SK-N-SH (cell line): ENCODE measurements around the gene SRCIN1. TPM values are rescaled to one million over a fixed set of nuclear protein-coding genes. Genes with fewer than 3 reads are reported as not detected.
"Not testable (repeated sequence)": the region's sequence is repeated elsewhere in the genome, so short reads cannot be mapped to it uniquely, and the experiment has no call there.

Experiments used
- CTCF ChIA-PET: fragments of 300-600, 350-600 bp; formaldehyde crosslinking; extraction: SDS; loops from one replicate; lab custom pipeline; 2021; lab: Yijun Ruan, JAX
- POLR2A ChIA-PET: fragments of 350-600 bp; sonication (Branson Sonifier 250); formaldehyde crosslinking; extraction: SDS; loops from one replicate; lab custom pipeline; 2020; ENCODE audit warnings: antibody characterized with exemption, inconsistent platforms; lab: Yijun Ruan, JAX
- DNase-seq: peaks from one replicate; pipeline ENCODE4 v3.0.0; 2012
- H2AFZ ChIP-seq: fragments of 200-600 bp; sonication (generic); 2 replicates; pipeline ENCODE4 v1.8.1; 2016; ENCODE audit warnings: antibody characterized with exemption, mild to moderate bottlenecking, low read depth
- H3F3A ChIP-seq: fragments of 200-600 bp; sonication (generic); replicated peaks from 2 replicates; pipeline ENCODE3; 2016; ENCODE audit warnings: antibody characterized with exemption, mild to moderate bottlenecking; ENCODE audit not compliant: insufficient read depth
- H3K27ac ChIP-seq, 2 experiments: fragments of 200-500 bp in 1 of 2; fragments of 200-600 bp in 1 of 2; sonication (Bioruptor generic) in 1 of 2; sonication (generic), shearing (Covaris generic) in 1 of 2; 2 replicates each; pipeline versions ENCODE4 v1.5.1 to v1.6.1; 2014 to 2016; ENCODE audit warnings: low read depth in 2 of 2, inconsistent platforms in 1 of 2, low read length in 1 of 2, mild to moderate bottlenecking in 1 of 2, mixed read lengths in 1 of 2
- H3K27me3 ChIP-seq: fragments of 200-600 bp; sonication (generic), shearing (Covaris generic); 2 replicates; pipeline ENCODE4 v1.6.1; 2016; ENCODE audit warnings: mixed run types; ENCODE audit not compliant: insufficient read depth
- H3K36me3 ChIP-seq, 2 experiments: fragments of 200-500 bp in 1 of 2; fragments of 200-600 bp in 1 of 2; sonication (Bioruptor generic) in 1 of 2; sonication (generic) in 1 of 2; replicated peaks in 1 of 2; 2 replicates each; pipeline versions ENCODE3 to v1.5.1; 2014 to 2016; ENCODE audit warnings: low read length in 1 of 2, mild to moderate bottlenecking in 1 of 2; ENCODE audit not compliant: insufficient read depth in 2 of 2, control insufficient read depth in 1 of 2
- H3K4me1 ChIP-seq, 2 experiments: fragments of 200-500 bp in 1 of 2; fragments of 200-600 bp in 1 of 2; sonication (Bioruptor generic) in 1 of 2; sonication (generic), shearing (Covaris generic) in 1 of 2; 2 replicates each; pipeline versions ENCODE4 v1.5.1 to v1.6.1; 2014 to 2016; ENCODE audit warnings: low read depth in 1 of 2, low read length in 1 of 2, mixed run types in 1 of 2; ENCODE audit not compliant: insufficient read depth in 2 of 2, control insufficient read depth in 1 of 2
- H3K4me2 ChIP-seq: fragments of 200-600 bp; sonication (generic), shearing (Covaris generic); 2 replicates; pipeline ENCODE4 v1.6.1; 2017; ENCODE audit warnings: mixed run types
- H3K4me3 ChIP-seq, 2 experiments: fragments of 200-500 bp in 1 of 2; fragments of 200-600 bp in 1 of 2; sonication (Bioruptor generic) in 1 of 2; sonication (generic), shearing (Covaris generic) in 1 of 2; 2 replicates each; pipeline versions ENCODE4 v1.5.1 to v1.8.1; 2014 to 2016; ENCODE audit warnings: low read depth in 2 of 2, inconsistent platforms in 1 of 2, low read length in 1 of 2, mild to moderate bottlenecking in 1 of 2, mixed read lengths in 1 of 2, moderate library complexity in 1 of 2
- H3K79me2 ChIP-seq: fragments of 200-600 bp; sonication (generic); 2 replicates; pipeline ENCODE4 v1.8.1; 2017; ENCODE audit warnings: mild to moderate bottlenecking; ENCODE audit not compliant: insufficient read depth
- H3K9ac ChIP-seq: fragments of 200-600 bp; sonication (generic); 2 replicates; pipeline ENCODE4 v1.6.1; 2017; ENCODE audit warnings: mixed run types
- H3K9me2 ChIP-seq: fragments of 200-600 bp; sonication (generic); 2 replicates; pipeline ENCODE4 v1.6.1; 2017; ENCODE audit warnings: mixed run types
- H3K9me3 ChIP-seq: fragments of 200-600 bp; sonication (generic); 2 replicates; pipeline ENCODE4 v1.6.1; 2017; ENCODE audit warnings: mixed run types, mild to moderate bottlenecking, moderate library complexity
- H4K20me1 ChIP-seq: fragments of 200-600 bp; sonication (generic); 2 replicates; pipeline ENCODE4 v1.6.1; 2017; ENCODE audit warnings: mild to moderate bottlenecking, mixed run types; ENCODE audit not compliant: insufficient read depth
- CTCF ChIP-seq: fragments of 200-600 bp; sonication (generic); IDR thresholded peaks from 2 replicates; pipeline ENCODE4 v1.6.1; 2017; ENCODE audit warnings: antibody characterized with exemption, mild to moderate bottlenecking, moderate library complexity
- EP300 ChIP-seq, 2 experiments: IDR thresholded peaks; 2 replicates each; pipeline versions ENCODE4 v1.4.0 to v1.6.1; 2012; ENCODE audit warnings: borderline replicate concordance in 1 of 2, low read depth in 1 of 2, low read length in 1 of 2
- FOSL2 ChIP-seq: IDR thresholded peaks from 2 replicates; pipeline ENCODE4 v1.4.0; 2012; ENCODE audit warnings: low read depth, mild to moderate bottlenecking, moderate library complexity, borderline replicate concordance
- FOXJ3 ChIP-seq: sonication (generic); formaldehyde crosslinking; IDR thresholded peaks from 2 replicates; pipeline ENCODE4 v1.5.1; 2020; ENCODE audit warnings: mild to moderate bottlenecking, missing genetic modification reagents
- NRF1 ChIP-seq: IDR thresholded peaks from 2 replicates; pipeline ENCODE4 v1.6.1; 2012; ENCODE audit warnings: low read depth, mild to moderate bottlenecking, low read length
- RCOR1 ChIP-seq: fragments of 150-350 bp; IDR thresholded peaks from 2 replicates; pipeline ENCODE4 v1.6.1; 2017; ENCODE audit warnings: antibody characterized with exemption, low read length
- SMC3 ChIP-seq: IDR thresholded peaks from 2 replicates; pipeline ENCODE4 v1.6.1; 2012; ENCODE audit warnings: low read depth, low read length, improper control_type of control experiment
- TEAD4 ChIP-seq: IDR thresholded peaks from 2 replicates; pipeline ENCODE4 v1.4.0; 2012; ENCODE audit warnings: mild to moderate bottlenecking, borderline replicate concordance; ENCODE audit not compliant: insufficient read depth
- ZBTB33 ChIP-seq: IDR thresholded peaks from 2 replicates; pipeline ENCODE4 v1.4.0; 2012; ENCODE audit warnings: low read depth, borderline replicate concordance
- WGBS: methylation state at CpG from one replicate; pipeline ENCODE4 v1.1.6; 2017; ENCODE audit warnings: low lambda C conversion rate; 5-methylcytosine and 5-hydroxymethylcytosine counted together
- polyA plus RNA-seq, 3 experiments: library from polyadenylated mRNA; depleted of rRNA; stranded (reverse); fragments of >200 nt; gene quantifications; 2 replicates each; pipeline ENCODE4 v1.2.3, GENCODE V29; 2012

Gene SRCIN1
- polyA plus RNA-seq, 1 of the 3 experiments (the other 2 are of a cell fraction) = 1.0 TPM

- Histone ChIP-seq H3K27ac (no peak overlapping the region), H3K9me2 (no peaks in the 10 kb centered on the region), H3K9me3 (no peaks in the 10 kb centered on the region), H3K4me3 (no peak overlapping the region), H3K36me3 (no peaks in the 10 kb centered on the region), H4K20me1 (no peaks in the 10 kb centered on the region), H3K27me3 (peaks cover 8% of the 10 kb centered on the region; the same call in 1 of the 2 replicates), H3K79me2 (no peaks in the 10 kb centered on the region), H3K4me2 (no peak overlapping the region), H3K9ac (no peak overlapping the region)
- no peak for DNase-seq
- ChIA-PET CTCF (interaction anchor here (0.6 to 2.5 kb wide), 5 partner anchors 11 to 821 kb away, joined by 3 to 8 read pairs (median 5); partner anchors contain the start of gene SRCIN1), POLR2A (no interaction called here)
- no peak for TF ChIP-seq TEAD4
- no peak for TF ChIP-seq SMC3
- no peak for TF ChIP-seq RCOR1
- no peak for TF ChIP-seq ZBTB33
- no peak for TF ChIP-seq EP300 (IDR thresholded peaks at IDR 0.05; ENCODE audit: borderline replicate concordance in 1 of 2, low read depth in 1 of 2, low read length in 1 of 2)
- TF ChIP-seq FOSL2 = no peak
- TF ChIP-seq NRF1 = no peak
- TF ChIP-seq, all 33 proteins: peak for 0
- Histone ChIP-seq H2AFZ (no peak overlapping the region), H3K4me1 (no peaks in the 10 kb centered on the region), H3F3A (no peaks in the 10 kb centered on the region)
Measured at GRCh38 chr17:38625482-38625881, 19.7 kb upstream of the SRCIN1 start.

GRCh38 chr17:38624782-38625355 lies 19.1 kb upstream of the SRCIN1 start:
- 71% methylated on average over 14 of the region's 14 CpGs for WGBS
- H3K9me3 ChIP-seq, H3K27ac ChIP-seq, H3K9me2 ChIP-seq, H2AFZ ChIP-seq, H4K20me1 ChIP-seq, H3K4me3 ChIP-seq, H3K4me1 ChIP-seq, H3F3A ChIP-seq, H3K79me2 ChIP-seq, H3K36me3 ChIP-seq, H3K9ac ChIP-seq, H3K4me2 ChIP-seq, DNase-seq, POLR2A ChIA-PET: not testable (repeated sequence)
- H3K27me3 ChIP-seq = peaks cover 11% of the 10 kb centered on the region; the same call in 1 of the 2 replicates
- CTCF ChIA-PET = interaction anchor here (1.1 to 2.5 kb wide), 3 partner anchors 18 to 38 kb away, joined by 3 to 8 read pairs (median 4); partner anchors contain the start of gene SRCIN1

GRCh38 chr17:38621538-38621937 lies 15.8 kb upstream of the SRCIN1 start:
- Histone ChIP-seq H3K36me3 (no peaks in the 10 kb centered on the region), H3K9me3 (no peaks in the 10 kb centered on the region), H3K9ac (no peak overlapping the region), H4K20me1 (no peaks in the 10 kb centered on the region), H3K27me3 (peaks cover 11% of the 10 kb centered on the region; the same call in 1 of the 2 replicates), H3F3A (no peaks in the 10 kb centered on the region), H2AFZ (no peak overlapping the region), H3K9me2 (no peaks in the 10 kb centered on the region), H3K4me1 (no peaks in the 10 kb centered on the region; a peak in 1 of 4 replicates), H3K27ac (no peak overlapping the region), H3K4me2 (no peak overlapping the region), H3K4me3 (no peak overlapping the region), H3K79me2 (no peaks in the 10 kb centered on the region)
- POLR2A ChIA-PET = no interaction called here
- 50% methylated on average over 2 of the region's 2 CpGs for WGBS
- DNase-seq = no peak
- CTCF ChIA-PET = no interaction called here
- TF ChIP-seq NRF1 (no peak), FOXJ3 (CRISPR knock-in tag) (no peak), CTCF (no peak)
